ENCODE measurements around the gene DDX52. TPM values are rescaled to one million over a fixed set of nuclear protein-coding genes. Genes with fewer than 3 reads are reported as not detected.

Gene DDX52
- total and polyA plus RNA-seq, 11 donors = 6.7 to 20.9 (median 13.9) TPM

GRCh38 chr17:37592291-37592690, 51.0 kb downstream of the DDX52 start:
- ATAC-seq = no peak
- H3K36me3 ChIP-seq = peaks cover 0 to 89% (median 66%) of the 10 kb centered on the region in 9 donors

GRCh38 chr17:37585066-37585465, 58.2 kb downstream of the DDX52 start:
- Histone ChIP-seq H3K27ac (no peak overlapping the region), H3K36me3 (peaks cover 0 to 90% (median 77%) of the 10 kb centered on the region in 9 donors), H3K4me3 (no peak overlapping the region), H3K27me3 (no peaks in the 10 kb centered on the region), H3K9me3 (no peaks in the 10 kb centered on the region), H3K4me1 (peaks cover 0 to 4% (median 0%) of the 10 kb centered on the region in 12 donors)
- DNase-seq = no peak
- no peak for ATAC-seq
- TF ChIP-seq POLR2A (IDR thresholded peaks at IDR 0.05) = no peak
- TF ChIP-seq CTCF (IDR thresholded peaks at IDR 0.05) = no peak
- 91 to 95% (median 93%) methylated on average over 3 of the region's 3 CpGs for WGBS, 4 donors
- intact Hi-C loops (cut with DNase I) = no loop called here

More at GRCh38 chr17:37592291-37592690, 51.0 kb downstream of the DDX52 start:
- TF ChIP-seq POLR2A (IDR thresholded peaks at IDR 0.05) = no peak
- no peak for TF ChIP-seq CTCF (IDR thresholded peaks at IDR 0.05)
- no peak overlapping the region for H3K4me3 ChIP-seq
- H3K9me3 ChIP-seq = no peaks in the 10 kb centered on the region
- H3K27ac ChIP-seq = no peak overlapping the region
- DNase-seq = no peak
- intact Hi-C loops (cut with DNase I) = no loop called here
- H3K27me3 ChIP-seq = no peaks in the 10 kb centered on the region
- 80 to 90% (median 86%) methylated on average over 6 of the region's 6 CpGs for WGBS, 4 donors
- peaks cover 0 to 26% (median 0%) of the 10 kb centered on the region in 12 donors for H3K4me1 ChIP-seq

DNA sequence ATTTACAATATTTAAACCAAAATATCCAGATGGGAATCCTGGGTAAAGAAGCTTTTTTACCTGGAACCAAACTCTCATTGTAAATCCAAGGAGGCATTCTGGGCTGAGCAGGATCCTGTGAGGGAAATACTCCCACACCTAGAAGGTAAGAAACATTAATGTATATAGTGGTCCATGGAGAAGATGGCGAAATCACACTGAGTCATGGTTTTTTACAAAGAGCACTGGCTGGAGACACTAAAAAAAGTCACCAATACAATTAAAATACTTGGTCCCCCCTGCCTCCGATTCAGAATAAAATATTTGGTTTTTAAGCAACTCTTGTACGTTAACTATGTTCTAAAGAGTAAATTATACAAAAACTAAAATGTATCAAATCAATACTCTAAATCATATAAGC, 67.0 kb downstream of the DDX52 start:
- ATAC-seq (no peak), DNase-seq (no peak)
- Histone ChIP-seq H3K27me3 (no peaks in the 10 kb centered on the region), H3K4me3 (no peak overlapping the region), H3K36me3 (peaks cover 0 to 98% (median 89%) of the 10 kb centered on the region in 9 donors), H3K27ac (no peak overlapping the region), H3K4me1 (no peaks in the 10 kb centered on the region), H3K9me3 (peaks cover 0 to 14% (median 2%) of the 10 kb centered on the region in 12 donors)
- no peak for TF ChIP-seq POLR2A (IDR thresholded peaks at IDR 0.05)
- TF ChIP-seq CTCF (IDR thresholded peaks at IDR 0.05) = no peak
- intact Hi-C loops (cut with DNase I) = no loop called here
- 95 to 97% (median 97%) methylated on average over 3 of the region's 3 CpGs for WGBS, 4 donors

GRCh38 chr17:37574427-37574826, 68.8 kb downstream of the DDX52 start:
- DNase-seq (no peak), ATAC-seq (no peak)
- no peaks in the 10 kb centered on the region for H3K27me3 ChIP-seq
- TF ChIP-seq POLR2A (IDR thresholded peaks at IDR 0.05) = no peak
- TF ChIP-seq CTCF (IDR thresholded peaks at IDR 0.05) = no peak
- peaks cover 0 to 99% (median 91%) of the 10 kb centered on the region in 9 donors for H3K36me3 ChIP-seq
- no peak overlapping the region for H3K27ac ChIP-seq
- WGBS, 4 donors = 94 to 97% (median 97%) methylated on average over 2 of the region's 2 CpGs
- H3K4me1 ChIP-seq = no peaks in the 10 kb centered on the region
- intact Hi-C loops (cut with DNase I) = no loop called here
- H3K9me3 ChIP-seq = peaks cover 0 to 14% (median 2%) of the 10 kb centered on the region in 12 donors
- H3K4me3 ChIP-seq = no peak overlapping the region

All from heart left ventricle (tissue), 16 donors.